T-cell (primary cell): ENCODE data around the gene ARHGAP9. TPM values are rescaled to one million over a fixed set of nuclear protein-coding genes. Genes with fewer than 3 reads are reported as not detected.

Experiments
- ATAC-seq, 4 experiments: fragments of 200-7000 bp in 3 of 4; fragments of 150-1000 bp in 1 of 4; cut with Tn5 transposase; replicated peaks in 1 of 4; 1 replicate in 3 of 4; 2 replicates in 1 of 4; pipeline ENCODE4 v1.10.0; 2021; ENCODE audit warnings: moderate library complexity in 3 of 4, mild to moderate bottlenecking in 2 of 4, moderate number of reproducible peaks in 1 of 4
- CTCF ChIA-PET, 2 donors: fragments of 300-600 bp; sonication (Branson Sonifier 250); formaldehyde crosslinking; loops; one replicate each; lab custom pipeline; 2022; ENCODE audit warnings: antibody characterized with exemption in 2 of 2; lab: Charles Lee
- POLR2A ChIA-PET, 2 donors: fragments of 300-600 bp; sonication (Branson Sonifier 250); formaldehyde crosslinking; loops; one replicate each; lab custom pipeline; 2022; ENCODE audit warnings: antibody characterized with exemption in 2 of 2; lab: Charles Lee
- DNase-seq, 35 experiments: peaks; one replicate each; pipeline versions ENCODE4 v3.0.0 to v3.0.0-alpha.2; 2013 to 2023
- H3K27ac ChIP-seq: one replicate; pipeline ENCODE4 v1.5.1; 2013; ENCODE audit warnings: low read length
- H3K27me3 ChIP-seq, 2 experiments: replicated peaks in 1 of 2; 1 replicate in 1 of 2; 2 replicates in 1 of 2; pipeline versions ENCODE4 v1.6.1 to v1.7.0; 2013; ENCODE audit warnings: low read length in 1 of 2, mixed read lengths in 1 of 2; ENCODE audit not compliant: control insufficient read depth in 2 of 2, insufficient read depth in 2 of 2; ENCODE audit errors: extremely low read depth in 1 of 2
- H3K36me3 ChIP-seq, 2 donors: 1 replicate in 1 of 2; 2 replicates in 1 of 2; pipeline versions ENCODE4 v1.6.1 to v1.7.0; 2013; ENCODE audit warnings: low read length in 1 of 2; ENCODE audit not compliant: control insufficient read depth in 2 of 2, insufficient read depth in 1 of 2; ENCODE audit errors: extremely low read depth in 1 of 2
- H3K4me1 ChIP-seq, 2 experiments: 1 replicate in 1 of 2; 2 replicates in 1 of 2; pipeline versions ENCODE4 v1.6.1 to v1.7.0; 2013; ENCODE audit warnings: low read length in 2 of 2, mixed read lengths in 1 of 2; ENCODE audit not compliant: insufficient read depth in 2 of 2, control insufficient read depth in 1 of 2; ENCODE audit errors: extremely low read depth in 1 of 2
- H3K4me3 ChIP-seq, 2 donors: 1 replicate in 1 of 2; 2 replicates in 1 of 2; pipeline versions ENCODE4 v1.5.1 to v1.7.0; 2013; ENCODE audit warnings: mild to moderate bottlenecking in 2 of 2, low read length in 1 of 2, moderate library complexity in 1 of 2; ENCODE audit not compliant: control insufficient read depth in 1 of 2; ENCODE audit errors: extremely low read depth in 1 of 2
- H3K9me3 ChIP-seq: 2 replicates; pipeline ENCODE4 v1.7.0; 2013
- H3K27ac Mint-ChIP-seq, 2 donors: one replicate each; pipeline ENCODE4 v1.8.0; 2020 to 2021; ENCODE audit warnings: mild to moderate bottlenecking in 2 of 2, mixed read lengths in 2 of 2
- H3K27me3 Mint-ChIP-seq, 2 donors: one replicate each; pipeline ENCODE4 v1.8.0; 2021 to 2022; ENCODE audit warnings: mixed read lengths in 2 of 2
- H3K36me3 Mint-ChIP-seq: one replicate; pipeline ENCODE4 v1.8.0; 2021; ENCODE audit warnings: mixed read lengths
- H3K4me1 Mint-ChIP-seq, 3 donors: one replicate each; pipeline ENCODE4 v1.8.0; 2020 to 2022; ENCODE audit warnings: mixed read lengths in 3 of 3, mild to moderate bottlenecking in 1 of 3
- H3K4me3 Mint-ChIP-seq, 3 donors: one replicate each; pipeline ENCODE4 v1.8.0; 2020 to 2022; ENCODE audit warnings: mild to moderate bottlenecking in 3 of 3, mixed read lengths in 3 of 3, moderate library complexity in 3 of 3
- H3K9me3 Mint-ChIP-seq, 3 donors: one replicate each; pipeline ENCODE4 v1.8.0; 2020 to 2022; ENCODE audit warnings: mixed read lengths in 3 of 3
- WGBS: methylation state at CpG from one replicate; pipeline ENCODE4 v1.1.5; 2013; ENCODE audit warnings: missing lambda C conversion rate; ENCODE audit not compliant: insufficient coverage; 5-methylcytosine and 5-hydroxymethylcytosine counted together
- total RNA-seq, 35 experiments: library from RNA in 6 of 35; stranded (reverse) in 6 of 35; fragments of 120-200 nt in 1 of 35; gene quantifications; one replicate each; pipeline versions ENCODE4 v1.2.1 to v1.2.4 and lab custom pipeline; 2013 to 2026

Gene ARHGAP9
- total RNA-seq, 5 donors from 2014 or later (not counting 1 experiment from before 2014, with no cell fraction given): 198 to 413 (median 243) TPM

- Histone ChIP-seq H3K36me3 (peaks cover 3 to 17% of the 10 kb centered on the region in 2 donors), H3K4me1 (peaks cover 16 to 36% of the 10 kb centered on the region in 2 experiments), H3K27ac (no peak overlapping the region), H3K27me3 (no peaks in the 10 kb centered on the region), H3K9me3 (no peaks in the 10 kb centered on the region), H3K4me3 (no peak overlapping the region)
- ATAC-seq: no peak
- CTCF ChIA-PET: interaction anchor here in 1 of 2 donors (0.5 to 0.9 kb wide), 3 partner anchors 8 to 33 kb away, joined by 3 to 6 read pairs (median 4); no protein-coding TSS in a partner anchor
- peaks cover 8% of the 10 kb centered on the region for H3K36me3 Mint-ChIP-seq
- POLR2A ChIA-PET: no interaction called here
- peaks cover 43 to 47% (median 46%) of the 10 kb centered on the region in 3 donors for H3K4me1 Mint-ChIP-seq
- no peak for DNase-seq
- no peaks in the 10 kb centered on the region for H3K9me3 Mint-ChIP-seq
- H3K27me3 Mint-ChIP-seq: no peaks in the 10 kb centered on the region
- peak overlapping the region in 1 of 2 donors; percentile 39 for H3K27ac Mint-ChIP-seq
- H3K4me3 Mint-ChIP-seq: no peak overlapping the region
These were observed 6.0 kb upstream of the ARHGAP9 start for GRCh38 chr12:57485695-57486094.

GRCh38 chr12:57483466-57483865 is 3.8 kb upstream of the ARHGAP9 start:
- DNase-seq (no peak), ATAC-seq (no peak)
- Mint-ChIP-seq H3K4me3 (no peak overlapping the region), H3K9me3 (no peaks in the 10 kb centered on the region), H3K36me3 (peaks cover 4% of the 10 kb centered on the region), H3K27me3 (no peaks in the 10 kb centered on the region), H3K4me1 (peaks cover 50 to 55% (median 53%) of the 10 kb centered on the region in 3 donors), H3K27ac (peak overlapping the region; percentile 40 to 42)
- H3K9me3 ChIP-seq: no peaks in the 10 kb centered on the region
- WGBS: 89% methylated on average over 5 of the region's 5 CpGs
- H3K4me1 ChIP-seq: peaks cover 23 to 48% of the 10 kb centered on the region in 2 experiments
- H3K4me3 ChIP-seq: no peak overlapping the region
- H3K27ac ChIP-seq: no peak overlapping the region
- POLR2A ChIA-PET: no interaction called here
- no peaks in the 10 kb centered on the region for H3K36me3 ChIP-seq
- no peaks in the 10 kb centered on the region for H3K27me3 ChIP-seq
- CTCF ChIA-PET: no interaction called here

DNA sequence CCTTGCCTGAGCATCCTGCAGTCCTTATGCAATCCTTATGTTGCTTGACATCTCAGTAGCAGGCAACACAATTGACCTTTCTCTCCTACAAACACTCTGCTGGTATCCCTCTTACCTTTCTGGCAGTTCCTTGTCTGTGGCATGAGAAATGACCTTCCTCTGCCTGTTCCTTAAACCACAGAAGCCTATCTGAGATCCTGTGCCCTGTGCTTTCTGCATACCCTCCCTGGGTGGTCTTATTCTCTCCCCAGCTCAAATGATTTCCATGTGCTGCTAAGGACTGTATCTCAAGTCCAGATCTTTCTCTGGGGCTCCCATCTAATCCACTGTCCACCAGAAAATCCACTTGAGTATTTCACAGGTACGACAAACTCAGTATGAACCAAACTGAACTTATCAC is 2.0 kb upstream of the ARHGAP9 start:
- WGBS: no CpG with 5 or more reads among the region's 1 CpG
- ChIA-PET POLR2A (interaction anchor here in 1 of 2 donors (0.9 kb wide), 1 partner anchor 33 kb away, joined by 5 read pairs; no protein-coding TSS in a partner anchor), CTCF (interaction anchor here in 1 of 2 donors (4.2 kb wide), 1 partner anchor 23 kb away, joined by 23 read pairs; the partner anchor contains the start of gene GLI1)
- Histone ChIP-seq H3K27me3 (no peaks in the 10 kb centered on the region), H3K36me3 (no peaks in the 10 kb centered on the region), H3K4me3 (no peak overlapping the region), H3K9me3 (no peaks in the 10 kb centered on the region), H3K27ac (peak overlapping the region; percentile 98), H3K4me1 (peaks cover 25 to 52% of the 10 kb centered on the region in 2 experiments)
- ATAC-seq (no peak), DNase-seq (no peak)
- peaks cover 48 to 59% (median 55%) of the 10 kb centered on the region in 3 donors for H3K4me1 Mint-ChIP-seq
- H3K4me3 Mint-ChIP-seq: peak overlapping the region in 2 of 3 donors; percentile 0 to 98
- no peaks in the 10 kb centered on the region for H3K9me3 Mint-ChIP-seq
- H3K27me3 Mint-ChIP-seq: no peaks in the 10 kb centered on the region
- H3K36me3 Mint-ChIP-seq: peaks cover 5% of the 10 kb centered on the region
- peak overlapping the region; percentile 98 for H3K27ac Mint-ChIP-seq

- H3K4me1 Mint-ChIP-seq: peaks cover 65 to 80% (median 73%) of the 10 kb centered on the region in 3 donors
- POLR2A ChIA-PET: interaction anchor here in 1 of 2 donors (1.3 to 1.9 kb wide), 2 partner anchors 20 to 42 kb away, joined by 3 to 10 read pairs; partner anchors contain the start of gene DDIT3
- ATAC-seq: no peak
- Histone ChIP-seq H3K27me3 (no peaks in the 10 kb centered on the region), H3K4me1 (peaks cover 28 to 79% of the 10 kb centered on the region in 2 experiments), H3K9me3 (no peaks in the 10 kb centered on the region), H3K36me3 (peaks cover 8 to 17% of the 10 kb centered on the region in 2 donors), H3K4me3 (peak overlapping the region; percentile 48 to 83), H3K27ac (peak overlapping the region; percentile 98)
- H3K4me3 Mint-ChIP-seq: peak overlapping the region; percentile 98 to 99 (median 98)
- H3K27ac Mint-ChIP-seq: peak overlapping the region; percentile 98
- peak in 1 of 35 experiments; percentile 34 for DNase-seq
- H3K9me3 Mint-ChIP-seq: no peaks in the 10 kb centered on the region
- H3K36me3 Mint-ChIP-seq: peaks cover 18% of the 10 kb centered on the region
- H3K27me3 Mint-ChIP-seq: no peaks in the 10 kb centered on the region
- 88% methylated on average over 2 of the region's 10 CpGs for WGBS
- CTCF ChIA-PET: interaction anchor here in 1 of 2 donors (4.2 kb wide), 1 partner anchor 20 kb away, joined by 23 read pairs; the partner anchor contains the start of gene GLI1
These were observed 657 bp downstream of the ARHGAP9 start for GRCh38 chr12:57479043-57479375.

- WGBS: 12% methylated on average over 3 of the region's 12 CpGs
- H3K27me3 Mint-ChIP-seq: no peaks in the 10 kb centered on the region
These were observed 1.7 kb downstream of the ARHGAP9 start for GRCh38 chr12:57477710-57478681.

More at GRCh38 chr12:57477710-57478681, 1.7 kb downstream of the ARHGAP9 start:
- peaks cover 28 to 86% of the 10 kb centered on the region in 2 experiments for H3K4me1 ChIP-seq
- peaks cover 8 to 25% of the 10 kb centered on the region in 2 donors for H3K36me3 ChIP-seq
- no peaks in the 10 kb centered on the region for H3K27me3 ChIP-seq
- ChIA-PET CTCF (interaction anchor here (0.6 to 4.2 kb wide), 11 partner anchors 8 to 166 kb away, joined by 3 to 53 read pairs (median 4); partner anchors contain the start of genes DDIT3 (in 1 of the 2) and GLI1 (in 1 of the 2)), POLR2A (interaction anchor here in 1 of 2 donors (1.0 to 1.4 kb wide), 4 partner anchors 19 to 463 kb away, joined by 3 to 6 read pairs (median 4); partner anchors contain the start of genes ATP23 and DDIT3)
- peak overlapping the region; percentile 83 to 91 for H3K4me3 ChIP-seq
- no peaks in the 10 kb centered on the region for H3K9me3 Mint-ChIP-seq
- H3K9me3 ChIP-seq: no peaks in the 10 kb centered on the region
- peak overlapping the region; percentile 98 for H3K27ac Mint-ChIP-seq
- peak overlapping the region; percentile 98 to 99 (median 98) for H3K4me3 Mint-ChIP-seq
- H3K27ac ChIP-seq: peak overlapping the region; percentile 98
- H3K4me1 Mint-ChIP-seq: peaks cover 68 to 83% (median 82%) of the 10 kb centered on the region in 3 donors
- peak; percentile 55 to 57 (median 56) for ATAC-seq
- peak in 28 of 35 experiments; percentile 15 to 78 (median 44) for DNase-seq
- peaks cover 26% of the 10 kb centered on the region for H3K36me3 Mint-ChIP-seq
